T-cell (primary cell): ENCODE measurements around the gene MFNG. TPM values are rescaled to one million over a fixed set of nuclear protein-coding genes. Genes with fewer than 3 reads are reported as not detected.
A peak's percentile ranks its signal among the peaks of the same experiment; 100 is the strongest.

Experiments
- ATAC-seq, 4 experiments: fragments of 200-7000 bp in 3 of 4; fragments of 150-1000 bp in 1 of 4; cut with Tn5 transposase; replicated peaks in 1 of 4; 1 replicate in 3 of 4; 2 replicates in 1 of 4; pipeline ENCODE4 v1.10.0; 2021; ENCODE audit warnings: moderate library complexity in 3 of 4, mild to moderate bottlenecking in 2 of 4, moderate number of reproducible peaks in 1 of 4
- CTCF ChIA-PET, 2 donors: fragments of 300-600 bp; sonication (Branson Sonifier 250); formaldehyde crosslinking; loops; one replicate each; lab custom pipeline; 2022; ENCODE audit warnings: antibody characterized with exemption in 2 of 2; lab: Charles Lee
- POLR2A ChIA-PET, 2 donors: fragments of 300-600 bp; sonication (Branson Sonifier 250); formaldehyde crosslinking; loops; one replicate each; lab custom pipeline; 2022; ENCODE audit warnings: antibody characterized with exemption in 2 of 2; lab: Charles Lee
- DNase-seq, 35 experiments: peaks; one replicate each; pipeline versions ENCODE4 v3.0.0 to v3.0.0-alpha.2; 2013 to 2023
- H3K27ac ChIP-seq: one replicate; pipeline ENCODE4 v1.5.1; 2013; ENCODE audit warnings: low read length
- H3K27me3 ChIP-seq, 2 experiments: replicated peaks in 1 of 2; 1 replicate in 1 of 2; 2 replicates in 1 of 2; pipeline versions ENCODE4 v1.6.1 to v1.7.0; 2013; ENCODE audit warnings: low read length in 1 of 2, mixed read lengths in 1 of 2; ENCODE audit not compliant: control insufficient read depth in 2 of 2, insufficient read depth in 2 of 2; ENCODE audit errors: extremely low read depth in 1 of 2
- H3K36me3 ChIP-seq, 2 donors: 1 replicate in 1 of 2; 2 replicates in 1 of 2; pipeline versions ENCODE4 v1.6.1 to v1.7.0; 2013; ENCODE audit warnings: low read length in 1 of 2; ENCODE audit not compliant: control insufficient read depth in 2 of 2, insufficient read depth in 1 of 2; ENCODE audit errors: extremely low read depth in 1 of 2
- H3K4me1 ChIP-seq, 2 experiments: 1 replicate in 1 of 2; 2 replicates in 1 of 2; pipeline versions ENCODE4 v1.6.1 to v1.7.0; 2013; ENCODE audit warnings: low read length in 2 of 2, mixed read lengths in 1 of 2; ENCODE audit not compliant: insufficient read depth in 2 of 2, control insufficient read depth in 1 of 2; ENCODE audit errors: extremely low read depth in 1 of 2
- H3K4me3 ChIP-seq, 2 donors: 1 replicate in 1 of 2; 2 replicates in 1 of 2; pipeline versions ENCODE4 v1.5.1 to v1.7.0; 2013; ENCODE audit warnings: mild to moderate bottlenecking in 2 of 2, low read length in 1 of 2, moderate library complexity in 1 of 2; ENCODE audit not compliant: control insufficient read depth in 1 of 2; ENCODE audit errors: extremely low read depth in 1 of 2
- H3K9me3 ChIP-seq: 2 replicates; pipeline ENCODE4 v1.7.0; 2013
- H3K27ac Mint-ChIP-seq, 2 donors: one replicate each; pipeline ENCODE4 v1.8.0; 2020 to 2021; ENCODE audit warnings: mild to moderate bottlenecking in 2 of 2, mixed read lengths in 2 of 2
- H3K27me3 Mint-ChIP-seq, 2 donors: one replicate each; pipeline ENCODE4 v1.8.0; 2021 to 2022; ENCODE audit warnings: mixed read lengths in 2 of 2
- H3K36me3 Mint-ChIP-seq: one replicate; pipeline ENCODE4 v1.8.0; 2021; ENCODE audit warnings: mixed read lengths
- H3K4me1 Mint-ChIP-seq, 3 donors: one replicate each; pipeline ENCODE4 v1.8.0; 2020 to 2022; ENCODE audit warnings: mixed read lengths in 3 of 3, mild to moderate bottlenecking in 1 of 3
- H3K4me3 Mint-ChIP-seq, 3 donors: one replicate each; pipeline ENCODE4 v1.8.0; 2020 to 2022; ENCODE audit warnings: mild to moderate bottlenecking in 3 of 3, mixed read lengths in 3 of 3, moderate library complexity in 3 of 3
- H3K9me3 Mint-ChIP-seq, 3 donors: one replicate each; pipeline ENCODE4 v1.8.0; 2020 to 2022; ENCODE audit warnings: mixed read lengths in 3 of 3
- WGBS: methylation state at CpG from one replicate; pipeline ENCODE4 v1.1.5; 2013; ENCODE audit warnings: missing lambda C conversion rate; ENCODE audit not compliant: insufficient coverage; 5-methylcytosine and 5-hydroxymethylcytosine counted together
- total RNA-seq, 35 experiments: library from RNA in 6 of 35; stranded (reverse) in 6 of 35; fragments of 120-200 nt in 1 of 35; gene quantifications; one replicate each; pipeline versions ENCODE4 v1.2.1 to v1.2.4 and lab custom pipeline; 2013 to 2026

The MFNG gene
- total RNA-seq, 5 donors from 2014 or later (not counting 1 experiment from before 2014, with no cell fraction given): 153 to 296 (median 268) TPM

DNA sequence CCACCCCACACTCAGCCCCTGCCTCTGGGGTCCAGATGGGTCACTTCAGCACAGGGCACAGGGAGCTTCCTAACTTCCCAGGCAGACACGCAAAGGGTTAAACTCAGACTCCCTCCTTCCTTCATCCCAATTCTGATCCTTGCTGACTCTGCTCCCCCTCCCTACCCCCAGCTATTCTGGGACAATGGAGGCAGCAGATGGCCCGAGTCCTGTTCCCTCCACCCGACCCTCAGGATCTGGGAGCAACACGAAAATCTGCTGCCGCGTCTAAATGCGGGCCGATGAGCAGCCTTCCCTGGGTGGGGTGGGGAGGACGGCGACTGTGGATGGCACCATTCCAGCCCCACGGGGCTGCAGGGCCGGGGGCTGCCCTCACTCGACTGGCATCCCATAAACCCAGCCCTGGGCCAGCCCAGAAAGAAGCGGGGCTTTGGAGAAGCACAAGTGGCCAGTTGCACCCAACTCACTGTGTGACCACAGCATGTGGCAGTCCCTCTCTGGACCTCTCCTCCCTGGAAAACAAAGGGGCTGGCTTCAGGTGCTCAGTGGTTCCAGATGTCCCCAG is 18.7 kb downstream of the MFNG start:
- Mint-ChIP-seq H3K27ac (no peak overlapping the region), H3K4me3 (no peak overlapping the region), H3K36me3 (peaks cover 46% of the 10 kb centered on the region), H3K9me3 (no peaks in the 10 kb centered on the region), H3K27me3 (no peaks in the 10 kb centered on the region), H3K4me1 (peaks cover 4 to 32% (median 9%) of the 10 kb centered on the region in 3 donors)
- ChIA-PET CTCF (no interaction called here), POLR2A (no interaction called here)
- DNase-seq (no peak), ATAC-seq (no peak)
- Histone ChIP-seq H3K36me3 (peaks cover 29 to 61% of the 10 kb centered on the region in 2 donors), H3K4me1 (peaks cover 0 to under 1% of the 10 kb centered on the region in 2 experiments), H3K27ac (no peak overlapping the region), H3K4me3 (no peak overlapping the region), H3K27me3 (no peaks in the 10 kb centered on the region), H3K9me3 (no peaks in the 10 kb centered on the region)
- 95% methylated on average over 6 of the region's 14 CpGs for WGBS

DNA sequence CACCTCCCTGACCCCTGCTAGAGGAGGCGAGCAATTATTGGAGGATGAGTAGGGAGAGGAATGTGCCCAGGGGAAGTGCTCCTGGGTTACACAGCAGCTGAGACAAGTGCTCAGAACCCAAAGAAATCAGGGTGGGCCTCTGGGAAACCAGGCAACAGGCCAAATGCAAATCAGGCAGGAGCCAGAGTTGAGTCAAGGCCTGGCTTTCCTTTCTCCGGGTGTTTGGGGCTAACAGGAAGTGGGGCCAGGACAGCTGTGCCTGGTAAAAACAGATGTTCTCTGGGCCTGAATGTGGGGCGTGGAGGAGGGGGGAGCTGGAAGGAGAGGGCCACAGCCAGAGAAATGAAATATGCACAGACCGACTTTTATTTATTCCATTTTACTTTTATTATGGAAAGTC is 22.0 kb downstream of the MFNG start:
- DNase-seq: no peak
- Mint-ChIP-seq H3K36me3 (peaks cover 45% of the 10 kb centered on the region), H3K4me3 (no peak overlapping the region), H3K27me3 (no peaks in the 10 kb centered on the region), H3K9me3 (no peaks in the 10 kb centered on the region), H3K4me1 (peaks cover 2 to 24% (median 12%) of the 10 kb centered on the region in 3 donors), H3K27ac (peak overlapping the region in 1 of 2 donors; percentile 34)
- Histone ChIP-seq H3K4me3 (no peak overlapping the region), H3K4me1 (no peaks in the 10 kb centered on the region), H3K9me3 (no peaks in the 10 kb centered on the region), H3K36me3 (peaks cover 14 to 34% of the 10 kb centered on the region in 2 donors), H3K27me3 (no peaks in the 10 kb centered on the region), H3K27ac (no peak overlapping the region)
- ChIA-PET POLR2A (no interaction called here), CTCF (no interaction called here)
- WGBS: 0% methylated on average over 1 of the region's 4 CpGs
- ATAC-seq: no peak

DNA sequence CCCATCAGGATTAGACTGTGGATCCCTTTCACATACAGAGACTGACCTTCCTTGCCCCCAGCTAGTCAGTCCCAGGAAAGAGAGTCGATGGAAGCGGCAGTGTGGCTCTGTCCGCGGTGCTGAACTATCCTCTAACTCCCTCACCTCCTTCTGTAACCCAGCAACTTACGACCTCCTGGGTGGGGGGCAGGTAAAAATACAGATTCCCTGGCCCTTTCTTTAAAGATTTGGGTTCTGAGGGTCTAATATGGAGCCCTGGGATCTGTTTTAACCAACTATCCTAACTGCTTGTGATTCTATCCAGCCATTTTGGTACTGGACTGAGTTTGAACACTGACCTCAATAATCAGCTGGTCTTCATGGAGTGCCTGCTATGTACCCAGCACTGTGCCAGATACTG is 23.2 kb downstream of the MFNG start:
- DNase-seq (peak in 1 of 35 experiments; percentile 27), ATAC-seq (no peak)
- H3K4me1 Mint-ChIP-seq: peaks cover 2 to 22% (median 9%) of the 10 kb centered on the region in 3 donors
- H3K4me3 ChIP-seq: no peak overlapping the region
- ChIA-PET POLR2A (no interaction called here), CTCF (no interaction called here)
- no peak overlapping the region for H3K27ac ChIP-seq
- H3K36me3 Mint-ChIP-seq: peaks cover 39% of the 10 kb centered on the region
- H3K4me3 Mint-ChIP-seq: no peak overlapping the region
- H3K9me3 ChIP-seq: no peaks in the 10 kb centered on the region
- peaks cover 11 to 31% of the 10 kb centered on the region in 2 donors for H3K36me3 ChIP-seq
- WGBS: no CpG with 5 or more reads among the region's 5 CpGs
- H3K4me1 ChIP-seq: no peaks in the 10 kb centered on the region
- H3K27me3 ChIP-seq: no peaks in the 10 kb centered on the region
- no peak overlapping the region for H3K27ac Mint-ChIP-seq
- H3K9me3 Mint-ChIP-seq: no peaks in the 10 kb centered on the region
- H3K27me3 Mint-ChIP-seq: no peaks in the 10 kb centered on the region

DNA sequence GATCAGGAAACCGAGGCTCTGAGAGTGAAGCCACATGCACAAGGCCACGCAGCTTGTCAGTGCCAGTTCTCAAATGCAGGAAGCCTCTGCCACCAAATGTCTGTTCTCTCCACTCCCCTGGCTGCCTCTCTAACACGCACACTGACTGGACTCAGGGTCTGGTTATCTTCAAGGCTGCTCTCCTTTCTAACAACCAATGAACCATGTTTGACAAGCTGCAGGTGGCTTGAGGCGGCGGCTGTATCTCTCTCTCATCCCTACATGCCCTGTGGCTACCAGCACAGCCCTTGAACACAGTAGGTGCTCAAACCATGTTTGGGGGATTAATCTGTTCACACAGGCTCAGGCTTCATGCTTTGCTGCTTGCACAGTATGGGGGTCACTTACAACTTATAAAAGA is 23.7 kb downstream of the MFNG start:
- H3K4me1 ChIP-seq: peaks cover 0 to 1% of the 10 kb centered on the region in 2 experiments
- no peak for ATAC-seq
- Mint-ChIP-seq H3K27ac (peak overlapping the region in 1 of 2 donors; percentile 3), H3K36me3 (peaks cover 36% of the 10 kb centered on the region), H3K4me3 (no peak overlapping the region), H3K27me3 (no peaks in the 10 kb centered on the region), H3K9me3 (no peaks in the 10 kb centered on the region), H3K4me1 (peaks cover 2 to 19% (median 8%) of the 10 kb centered on the region in 3 donors)
- H3K9me3 ChIP-seq: no peaks in the 10 kb centered on the region
- WGBS: 90% methylated on average over 3 of the region's 5 CpGs
- no peaks in the 10 kb centered on the region for H3K27me3 ChIP-seq
- CTCF ChIA-PET: interaction anchor here in 1 of 2 donors (0.7 kb wide), 1 partner anchor 466 kb away, joined by 3 read pairs; no protein-coding TSS in a partner anchor
- H3K27ac ChIP-seq: no peak overlapping the region
- POLR2A ChIA-PET: no interaction called here
- H3K36me3 ChIP-seq: peaks cover 11 to 26% of the 10 kb centered on the region in 2 donors
- H3K4me3 ChIP-seq: no peak overlapping the region
- DNase-seq: no peak

DNA sequence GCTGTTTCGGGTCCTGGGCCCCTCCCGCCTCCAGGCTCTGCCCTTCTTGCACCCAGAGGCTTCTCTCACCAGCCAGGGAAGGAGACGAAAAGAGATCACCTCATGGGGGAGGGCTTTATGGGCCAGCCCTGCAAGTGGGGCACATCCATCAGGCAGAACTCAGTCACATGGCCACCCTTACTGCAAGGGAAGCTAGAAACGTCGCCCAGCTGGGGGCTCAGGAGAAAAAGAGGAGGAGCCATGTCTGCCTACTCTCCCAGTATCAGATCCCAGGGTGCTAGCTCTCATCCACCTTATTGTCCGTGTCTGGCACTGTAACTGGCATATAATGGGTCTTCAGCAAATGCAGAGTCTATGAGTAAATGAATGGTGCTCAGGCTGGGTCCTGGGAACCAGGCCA is 24.2 kb downstream of the MFNG start:
- Histone ChIP-seq H3K4me3 (no peak overlapping the region), H3K9me3 (no peaks in the 10 kb centered on the region), H3K36me3 (peaks cover 11 to 22% of the 10 kb centered on the region in 2 donors), H3K27ac (no peak overlapping the region), H3K4me1 (peaks cover 0 to 3% of the 10 kb centered on the region in 2 experiments), H3K27me3 (no peaks in the 10 kb centered on the region)
- Mint-ChIP-seq H3K27ac (peak overlapping the region in 1 of 2 donors; percentile 3), H3K9me3 (no peaks in the 10 kb centered on the region), H3K4me3 (no peak overlapping the region), H3K4me1 (peaks cover 5 to 22% (median 9%) of the 10 kb centered on the region in 3 donors), H3K27me3 (no peaks in the 10 kb centered on the region), H3K36me3 (peaks cover 32% of the 10 kb centered on the region)
- WGBS: 65% methylated on average over 5 of the region's 6 CpGs
- ATAC-seq (no peak), DNase-seq (no peak)
- ChIA-PET CTCF (interaction anchor here in 1 of 2 donors (0.7 kb wide), 1 partner anchor 465 kb away, joined by 3 read pairs; no protein-coding TSS in a partner anchor), POLR2A (interaction anchor here in 1 of 2 donors (0.6 kb wide), 1 partner anchor 62 kb away, joined by 3 read pairs; no protein-coding TSS in a partner anchor)

DNA sequence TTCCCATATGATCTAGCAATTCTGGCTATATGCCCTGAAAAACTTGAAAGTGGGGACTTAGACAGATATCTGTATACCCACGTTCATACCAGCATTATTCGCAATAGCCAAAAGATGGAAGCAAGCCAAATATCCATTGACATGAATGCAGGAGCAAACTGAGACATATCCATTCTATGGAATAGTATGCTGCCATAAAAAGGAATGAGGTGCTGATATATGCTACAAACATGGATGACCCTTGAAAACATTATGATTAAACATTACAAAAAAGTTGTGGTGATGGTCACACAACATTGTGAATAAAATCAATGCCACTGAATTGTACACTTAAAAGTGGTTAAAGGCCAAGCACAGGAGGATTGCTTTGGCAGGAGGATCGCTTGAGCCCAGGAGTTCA is 25.5 kb downstream of the MFNG start:
- Histone ChIP-seq H3K27ac (no peak overlapping the region), H3K36me3 (peaks cover 3 to 10% of the 10 kb centered on the region in 2 donors), H3K9me3 (no peaks in the 10 kb centered on the region), H3K4me1 (peaks cover 0 to 3% of the 10 kb centered on the region in 2 experiments), H3K27me3 (peaks cover 0 to 2% of the 10 kb centered on the region in 2 experiments), H3K4me3 (no peak overlapping the region)
- peaks cover 3 to 19% (median 8%) of the 10 kb centered on the region in 3 donors for H3K4me1 Mint-ChIP-seq
- H3K27ac Mint-ChIP-seq: no peak overlapping the region
- CTCF ChIA-PET: interaction anchor here in 1 of 2 donors (0.6 kb wide), 1 partner anchor 84 kb away, joined by 3 read pairs; no protein-coding TSS in a partner anchor
- no peak for ATAC-seq
- H3K36me3 Mint-ChIP-seq: peaks cover 24% of the 10 kb centered on the region
- 100% methylated on average over 1 of the region's 3 CpGs for WGBS
- no peaks in the 10 kb centered on the region for H3K9me3 Mint-ChIP-seq
- no peak for DNase-seq
- H3K27me3 Mint-ChIP-seq: no peaks in the 10 kb centered on the region
- POLR2A ChIA-PET: no interaction called here
- H3K4me3 Mint-ChIP-seq: no peak overlapping the region
